Activated CD4-positive, CD25-positive, alpha-beta regulatory T cell (primary cell): Measurements from ENCODE around the gene ZNF594.
"Not testable (repeated sequence)": the region's sequence is repeated elsewhere in the genome, so short reads cannot be mapped to it uniquely, and the experiment has no call there.

Experiments used
- DNase-seq, 4 experiments: peaks; one replicate each; lab custom pipeline; 2025; lab: John Stamatoyannopoulos, UW

Gene ZNF594

GRCh38 chr17:5201011-5201410 lies 9.3 kb upstream of the ZNF594 start:
- DNase-seq = no peak

- no peak for DNase-seq
Measured at GRCh38 chr17:5200360-5200759, 8.7 kb upstream of the ZNF594 start.

GRCh38 chr17:5198472-5198871 lies 6.8 kb upstream of the ZNF594 start:
- DNase-seq = no peak

- DNase-seq = no peak
Measured at GRCh38 chr17:5194346-5194745, 2.7 kb upstream of the ZNF594 start.

GRCh38 chr17:5184288-5184687 lies 7.4 kb downstream of the ZNF594 start:
- DNase-seq = no peak

GRCh38 chr17:5183410-5183793 lies 8.3 kb downstream of the ZNF594 start:
- no peak for DNase-seq

GRCh38 chr17:5182597-5183409 lies 8.9 kb downstream of the ZNF594 start:
- no peak for DNase-seq

- DNase-seq = no peak
Measured at GRCh38 chr17:5181509-5182305, 10.0 kb downstream of the ZNF594 start.

- DNase-seq = no peak
Measured at GRCh38 chr17:5179003-5179402, 12.7 kb downstream of the ZNF594 start.

- not testable (repeated sequence) for DNase-seq
Measured at GRCh38 chr17:5175027-5175426, 16.6 kb downstream of the ZNF594 start.

- not testable (repeated sequence) for DNase-seq
Measured at GRCh38 chr17:5165791-5166564, 25.7 kb downstream of the ZNF594 start.

GRCh38 chr17:5164436-5164835 lies 27.2 kb downstream of the ZNF594 start:
- DNase-seq = no peak

- not testable (repeated sequence) for DNase-seq
Measured at GRCh38 chr17:5161793-5162192, 29.9 kb downstream of the ZNF594 start.

GRCh38 chr17:5160702-5161101 lies 31.0 kb downstream of the ZNF594 start:
- not testable (repeated sequence) for DNase-seq

- DNase-seq = not testable (repeated sequence)
Measured at GRCh38 chr17:5146122-5146521, 45.5 kb downstream of the ZNF594 start.

GRCh38 chr17:5142877-5143276 lies 48.8 kb downstream of the ZNF594 start:
- DNase-seq = not testable (repeated sequence)

- no peak for DNase-seq
Measured at GRCh38 chr17:5139458-5139732, 52.3 kb downstream of the ZNF594 start.

- DNase-seq = no peak
Measured at GRCh38 chr17:5138616-5139457, 52.8 kb downstream of the ZNF594 start.

GRCh38 chr17:5138198-5138544 lies 53.5 kb downstream of the ZNF594 start:
- not testable (repeated sequence) for DNase-seq

- not testable (repeated sequence) for DNase-seq
Measured at GRCh38 chr17:5137511-5138197, 54.0 kb downstream of the ZNF594 start.
